ENCODE data around the gene ZNF365.

Gene ZNF365

GRCh38 chr10:62442894-62443669 is 68.9 kb downstream of the ZNF365 start:
- no peak for TF ChIP-seq CTCF (IDR thresholded peaks at IDR 0.05; ENCODE audit: low read depth, low read length, missing control alignments)
- in situ Hi-C loops (cut with HindIII; ENCODE audit: low pct_ligation_motif_present, low sequenced_read_pairs): no loop called here
- Histone ChIP-seq H3K27ac (no peak overlapping the region), H3K36me3 (replicated peaks) (no peaks in the 10 kb centered on the region), H3K27me3 (replicated peaks) (no peaks in the 10 kb centered on the region), H3K4me3 (ENCODE audit: low read depth, low read length) (no peak overlapping the region)
- DNase-seq: no peak

GRCh38 chr10:62443866-62444265 is 69.7 kb downstream of the ZNF365 start:
- in situ Hi-C loops (cut with HindIII; ENCODE audit: low pct_ligation_motif_present, low sequenced_read_pairs): no loop called here
- DNase-seq: no peak

GRCh38 chr10:62446627-62447026 is 72.5 kb downstream of the ZNF365 start:
- H3K4me3 ChIP-seq (ENCODE audit: low read depth, low read length): no peak overlapping the region
- no peaks in the 10 kb centered on the region for H3K36me3 ChIP-seq (replicated peaks)
- no peaks in the 10 kb centered on the region for H3K27me3 ChIP-seq (replicated peaks)
- in situ Hi-C loops (cut with HindIII; ENCODE audit: low pct_ligation_motif_present, low sequenced_read_pairs): no loop called here
- no peak for TF ChIP-seq CTCF (IDR thresholded peaks at IDR 0.05; ENCODE audit: low read depth, low read length, missing control alignments)
- no peak overlapping the region for H3K27ac ChIP-seq
- no peak for DNase-seq

More at GRCh38 chr10:62443866-62444265, 69.7 kb downstream of the ZNF365 start:
- Histone ChIP-seq H3K27ac (no peak overlapping the region), H3K27me3 (replicated peaks) (no peaks in the 10 kb centered on the region), H3K36me3 (replicated peaks) (no peaks in the 10 kb centered on the region), H3K4me3 (ENCODE audit: low read depth, low read length) (no peak overlapping the region)
- TF ChIP-seq CTCF (IDR thresholded peaks at IDR 0.05; ENCODE audit: low read depth, low read length, missing control alignments): no peak

- in situ Hi-C loops (cut with HindIII; ENCODE audit: low pct_ligation_motif_present, low sequenced_read_pairs): no loop called here
- H3K4me3 ChIP-seq (ENCODE audit: low read depth, low read length): no peak overlapping the region
- H3K27ac ChIP-seq: no peak overlapping the region
- H3K27me3 ChIP-seq (replicated peaks): no peaks in the 10 kb centered on the region
- no peak for TF ChIP-seq CTCF (IDR thresholded peaks at IDR 0.05; ENCODE audit: low read depth, low read length, missing control alignments)
- no peaks in the 10 kb centered on the region for H3K36me3 ChIP-seq (replicated peaks)
- no peak for DNase-seq
Observed at GRCh38 chr10:62450912-62451610, 76.9 kb downstream of the ZNF365 start.

GRCh38 chr10:62451611-62451975 is 77.4 kb downstream of the ZNF365 start:
- no peak for TF ChIP-seq CTCF (IDR thresholded peaks at IDR 0.05; ENCODE audit: low read depth, low read length, missing control alignments)
- no peak overlapping the region for H3K4me3 ChIP-seq (ENCODE audit: low read depth, low read length)
- no peak overlapping the region for H3K27ac ChIP-seq
- in situ Hi-C loops (cut with HindIII; ENCODE audit: low pct_ligation_motif_present, low sequenced_read_pairs): no loop called here
- no peak for DNase-seq
- H3K27me3 ChIP-seq (replicated peaks): no peaks in the 10 kb centered on the region
- no peaks in the 10 kb centered on the region for H3K36me3 ChIP-seq (replicated peaks)

Data from brain microvascular endothelial cell (primary cell).